ENCODE results near the gene STXBP5L.
"Not testable (repeated sequence)": the region's sequence is repeated elsewhere in the genome, so short reads cannot be mapped to it uniquely, and the experiment has no call there.

STXBP5L gene

DNA sequence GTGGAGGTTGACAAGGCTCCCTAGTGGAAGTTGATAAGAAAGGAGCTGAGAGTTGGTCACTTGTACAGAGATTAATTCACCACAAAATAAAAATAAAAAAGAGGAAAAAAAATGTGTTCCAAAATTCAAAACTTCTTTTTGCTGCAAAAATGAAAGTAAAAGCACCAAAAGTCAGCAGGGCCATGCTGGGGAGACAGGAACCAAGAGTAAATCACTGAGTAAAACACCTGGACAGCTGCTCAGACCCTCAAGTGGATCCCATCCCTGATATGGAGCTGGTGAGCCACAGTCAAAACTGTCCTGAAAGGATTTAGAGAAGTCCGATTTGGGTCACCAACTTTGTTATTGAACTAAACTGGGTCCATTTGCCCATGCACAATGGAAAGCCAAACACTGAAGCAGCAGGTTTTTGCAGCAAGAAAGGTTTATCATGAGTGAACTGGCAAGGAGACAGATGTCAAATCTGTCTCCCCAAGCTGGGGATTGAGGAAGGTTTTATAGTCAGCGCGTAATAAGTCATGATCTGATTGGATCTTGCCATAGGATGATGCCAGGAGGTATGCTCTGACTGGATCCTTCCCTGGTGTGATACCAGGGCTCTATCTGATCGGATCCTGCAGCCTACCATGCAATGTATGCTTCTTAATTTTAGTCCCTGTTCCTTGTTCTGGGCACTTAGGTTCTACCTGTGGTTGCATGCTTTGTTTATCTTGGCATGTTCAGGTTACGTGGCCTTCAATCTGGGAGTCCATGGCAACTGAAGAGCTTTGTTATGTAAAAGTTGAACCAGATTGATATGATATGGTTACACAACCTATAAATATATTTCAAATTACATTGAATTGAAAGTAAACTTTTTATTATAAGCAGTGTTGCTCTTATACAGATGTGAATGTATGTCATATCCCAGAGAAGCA, 324.6 kb downstream of the STXBP5L start:
- peak; percentile 17 for DNase-seq

DNA sequence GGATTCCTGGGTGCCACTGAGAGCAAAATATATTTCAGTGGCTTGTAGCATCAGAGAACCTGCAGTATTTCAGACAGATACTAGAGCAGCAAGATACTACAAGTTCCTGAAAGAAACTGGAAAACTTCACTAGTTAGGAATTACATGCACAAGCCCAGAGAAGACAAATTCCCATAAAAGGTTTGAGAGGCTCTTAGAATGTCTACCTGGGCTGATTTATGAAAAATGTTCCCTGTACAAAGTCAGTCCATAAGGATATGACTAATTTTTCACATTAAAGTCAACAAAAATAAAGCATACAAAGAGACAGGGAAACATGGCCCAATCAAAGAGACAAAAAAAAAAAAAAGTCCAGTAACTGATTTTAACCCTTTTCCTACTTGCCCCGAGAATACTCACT, 335.2 kb downstream of the STXBP5L start:
- no peak for DNase-seq

DNA sequence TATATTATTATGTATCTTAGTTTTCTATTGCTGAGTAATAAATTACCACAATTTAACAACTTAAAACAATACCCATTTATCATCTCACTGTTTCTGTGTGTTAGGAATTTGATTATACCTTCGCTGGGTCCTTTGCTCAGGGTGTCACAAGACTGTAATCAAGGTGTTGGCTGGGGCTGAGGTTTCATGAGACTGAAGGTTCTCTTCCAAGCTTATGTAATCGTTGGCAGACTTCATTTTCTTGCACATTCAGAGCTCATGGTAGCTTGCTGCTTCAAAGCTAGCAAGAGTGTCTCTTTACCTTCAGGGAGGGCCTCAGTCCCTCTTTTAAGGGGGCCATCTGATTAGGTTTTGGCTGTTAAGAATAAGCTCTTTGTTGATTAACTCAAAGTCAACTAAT, 344.7 kb downstream of the STXBP5L start:
- no peak for DNase-seq

DNA sequence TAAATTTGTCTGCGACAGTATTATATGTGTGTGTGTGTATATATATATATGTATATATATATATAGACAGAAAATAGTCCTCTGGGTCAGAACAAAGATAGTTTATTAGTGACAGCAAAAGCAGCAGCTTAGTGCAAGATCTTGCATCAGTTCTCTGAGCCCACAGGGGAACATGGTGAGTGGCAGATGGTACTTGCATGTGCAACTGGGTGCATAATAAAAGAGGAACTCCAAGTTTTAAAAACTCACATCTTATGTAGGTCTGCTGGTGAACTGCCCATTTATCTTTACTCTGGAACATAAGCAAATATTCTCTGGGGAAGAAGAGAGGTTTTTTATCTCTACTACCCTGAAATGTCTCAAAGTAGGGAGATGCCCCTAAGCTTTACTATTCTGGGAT, 361.4 kb downstream of the STXBP5L start:
- no peak for DNase-seq

DNA sequence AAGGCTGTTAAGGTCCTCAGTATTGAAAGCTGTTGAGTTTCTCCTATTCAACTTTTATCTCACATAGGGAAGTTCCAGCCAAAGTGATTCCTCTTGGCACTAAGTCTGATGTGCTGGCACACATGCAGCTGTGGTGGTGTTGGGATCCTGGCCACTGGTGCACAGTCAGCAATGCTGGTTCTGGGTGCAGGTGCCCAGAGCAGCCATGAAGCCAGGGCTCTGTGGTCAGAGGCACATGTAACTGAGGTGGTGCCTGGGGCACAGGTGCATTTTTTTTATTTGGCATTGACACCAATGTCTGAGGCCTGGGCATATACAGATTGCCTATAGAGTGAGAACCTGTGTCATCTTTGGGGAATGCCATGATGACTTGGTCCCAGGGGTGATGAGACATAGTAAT, 366.4 kb downstream of the STXBP5L start:
- no peak for DNase-seq

DNA sequence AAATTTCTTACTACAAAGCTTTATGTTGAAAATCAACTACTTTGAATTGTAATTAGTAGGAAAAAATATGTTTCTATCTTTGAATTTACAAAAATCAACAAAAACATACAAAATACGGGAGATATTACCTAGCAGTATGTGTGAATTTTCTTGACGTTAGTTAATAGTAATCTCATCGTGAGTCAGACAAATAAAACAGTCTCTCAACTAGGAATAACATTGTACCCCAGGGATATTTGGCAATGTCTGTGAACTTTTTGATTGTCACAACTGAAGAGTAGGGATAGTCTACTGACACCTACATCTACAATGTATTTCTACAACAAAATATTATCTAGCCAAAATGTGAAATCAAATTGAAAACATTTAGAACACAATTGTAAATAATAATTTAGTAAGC, 387.4 kb downstream of the STXBP5L start:
- DNase-seq = no peak

DNA sequence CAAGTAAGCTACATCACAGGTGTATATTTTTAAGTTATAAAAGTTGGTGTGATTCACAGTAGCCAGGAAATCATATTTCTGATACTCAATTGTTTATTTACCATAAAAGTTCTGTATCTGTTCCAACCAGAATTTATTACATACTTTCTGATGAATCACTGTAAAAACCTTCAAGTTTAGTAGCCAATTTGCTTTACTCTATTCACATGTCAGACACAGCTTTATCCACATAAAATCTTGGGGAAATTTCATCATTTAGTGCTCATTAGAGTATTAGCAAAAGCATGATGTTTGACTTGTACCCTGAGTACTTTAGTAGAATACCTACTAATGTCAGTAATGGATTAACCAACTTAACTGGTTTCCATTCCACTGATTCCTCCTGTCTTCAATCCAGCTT, 388.0 kb downstream of the STXBP5L start:
- DNase-seq = peak; percentile 3

DNA sequence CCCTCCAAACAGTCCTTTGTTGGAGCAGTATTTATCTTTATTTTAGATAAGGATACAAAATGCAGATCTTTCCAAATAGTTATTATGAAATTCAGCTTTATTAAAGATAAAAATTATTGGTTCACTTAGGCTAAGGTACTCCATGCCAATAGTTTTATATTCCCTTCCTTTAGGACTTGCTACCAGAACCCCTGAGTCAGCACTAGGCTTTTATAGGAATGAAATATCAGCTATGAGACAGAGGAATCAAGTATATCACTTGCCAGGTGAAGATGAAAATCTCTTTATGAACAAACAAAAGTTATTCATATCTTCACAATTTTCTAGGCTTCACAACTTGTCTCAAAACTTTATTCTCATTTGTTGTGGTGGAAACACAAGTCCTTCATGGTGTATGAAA, 416.3 kb downstream of the STXBP5L start:
- DNase-seq = no peak

DNA sequence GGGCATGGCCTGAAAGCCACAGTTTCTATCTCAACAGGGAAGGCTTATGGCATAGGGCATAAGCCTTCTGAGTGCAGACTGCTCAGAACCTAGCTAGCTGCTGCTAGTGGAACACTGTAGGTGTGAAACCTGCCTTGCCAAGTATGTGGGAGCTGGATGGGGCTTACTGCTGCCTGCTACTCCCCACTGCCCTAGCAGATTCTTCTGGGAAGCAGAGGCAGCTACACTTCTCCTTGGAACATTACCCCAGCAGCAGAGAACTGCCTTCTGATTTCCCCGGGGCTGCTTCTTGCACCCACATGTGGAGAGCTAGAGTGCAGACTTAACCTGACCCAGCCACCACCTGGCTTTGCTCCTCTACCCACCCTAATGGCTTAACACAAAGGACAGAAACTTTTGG, 422.1 kb downstream of the STXBP5L start:
- no peak for DNase-seq

DNA sequence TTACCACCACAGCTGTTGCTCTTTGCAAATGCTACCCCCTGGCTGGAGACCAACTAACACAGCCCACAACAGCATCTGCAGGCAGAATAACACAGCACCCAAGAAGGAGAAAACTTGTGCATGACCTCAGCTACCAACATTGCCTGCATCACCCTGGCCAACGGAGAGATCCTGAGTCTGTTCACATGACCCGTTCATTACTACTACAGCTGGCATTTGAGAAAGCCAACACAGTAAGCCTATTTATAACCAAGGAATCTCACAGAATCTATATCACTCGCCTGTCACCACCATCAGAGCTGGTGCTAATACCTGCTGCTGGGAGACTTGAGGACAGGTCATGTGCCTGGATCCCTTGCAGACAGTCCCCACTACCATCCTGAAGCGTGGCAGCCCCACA, 422.6 kb downstream of the STXBP5L start:
- no peak for DNase-seq

DNA sequence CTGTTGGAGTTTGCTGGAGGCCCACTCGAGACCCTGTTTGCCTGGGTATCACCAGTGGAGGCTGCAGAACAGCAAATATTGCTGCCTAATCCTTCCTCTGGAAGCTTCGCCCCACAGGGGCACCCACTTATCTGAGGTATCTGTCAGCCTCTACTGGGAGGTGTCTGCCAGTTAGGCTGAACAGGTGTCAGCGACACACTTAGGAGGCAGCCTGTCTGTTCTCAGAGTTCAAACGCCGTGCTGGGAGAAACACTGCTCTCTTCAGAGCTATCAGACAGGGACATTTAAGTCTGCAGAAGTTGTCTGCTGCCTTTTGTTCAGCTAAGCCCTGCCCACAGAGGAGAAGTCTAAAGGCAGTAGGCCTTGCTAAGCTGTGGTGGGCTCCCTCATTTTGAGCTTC, 448.0 kb downstream of the STXBP5L start:
- not testable (repeated sequence) for DNase-seq

DNA sequence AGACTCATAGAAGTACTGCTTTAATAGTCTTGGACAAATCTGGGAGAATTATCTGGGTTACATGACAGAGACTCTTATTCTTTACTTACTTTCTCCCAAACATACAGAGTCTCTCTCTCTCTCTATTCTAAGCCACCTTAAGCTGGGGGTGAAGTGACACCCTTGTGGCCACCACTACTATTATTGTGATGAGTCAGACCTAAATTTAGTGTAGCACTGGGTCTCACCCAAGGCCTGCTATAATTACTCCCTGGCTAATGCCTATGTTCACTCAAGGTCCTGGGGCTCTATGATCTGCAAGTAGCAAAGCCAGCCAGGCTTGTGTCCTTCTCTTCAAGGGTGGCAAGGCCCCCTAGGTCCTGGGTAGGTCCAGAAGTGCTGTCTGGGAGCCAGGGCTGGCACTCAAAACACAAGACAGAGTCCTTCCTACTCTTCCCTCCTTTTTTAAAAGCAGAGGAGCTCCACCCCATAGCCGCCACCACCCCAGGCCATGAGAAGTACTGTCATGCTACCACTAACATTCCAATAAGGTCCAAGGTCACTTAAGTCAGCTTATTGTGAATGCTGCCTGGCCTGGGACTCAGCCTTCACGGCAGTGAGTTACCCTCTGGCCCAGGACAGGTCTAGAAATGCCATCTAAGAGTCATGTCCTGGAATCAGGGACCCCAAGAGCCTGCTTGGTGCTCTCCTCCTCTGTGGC, 454.2 kb downstream of the STXBP5L start:
- DNase-seq = no peak

DNA sequence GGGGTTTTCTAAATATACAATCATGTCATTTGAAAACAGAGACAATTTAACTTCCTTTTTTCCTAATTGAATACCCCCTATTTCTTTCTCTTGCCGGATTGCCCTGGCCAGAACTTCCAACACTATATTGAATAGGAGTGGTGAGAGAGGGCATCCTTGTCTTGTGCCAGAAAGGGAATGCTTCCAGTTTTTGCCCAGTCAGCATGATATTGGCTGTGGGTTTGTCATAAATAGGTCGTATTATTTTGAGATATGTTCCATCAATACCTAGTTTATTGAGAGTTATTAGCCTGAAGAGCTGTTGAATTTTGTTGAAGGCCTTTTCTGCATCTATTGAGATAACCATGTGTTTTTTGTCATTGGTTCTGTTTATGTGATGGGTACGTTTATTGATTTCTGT, 480.3 kb downstream of the STXBP5L start:
- DNase-seq = not testable (repeated sequence)

DNA sequence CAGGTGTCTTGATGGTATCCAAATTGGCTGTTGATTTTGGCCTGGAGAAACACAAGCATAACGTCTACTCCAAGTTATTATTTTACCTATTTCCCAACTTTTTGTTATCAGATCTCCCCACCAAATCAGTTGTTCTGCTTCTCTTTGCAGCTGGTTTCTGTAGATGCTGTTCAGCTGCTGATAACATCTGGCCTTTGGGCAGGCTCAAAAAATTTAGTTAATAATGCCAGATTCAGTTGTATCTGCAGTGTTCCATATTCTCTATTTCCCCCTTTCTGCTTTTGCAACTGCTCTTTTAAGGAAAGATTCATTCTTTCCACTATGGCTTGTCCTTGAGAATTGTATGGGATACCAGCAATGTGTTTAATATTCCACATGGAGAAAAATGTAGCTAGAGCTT, 488.0 kb downstream of the STXBP5L start:
- DNase-seq = not testable (repeated sequence)

DNA sequence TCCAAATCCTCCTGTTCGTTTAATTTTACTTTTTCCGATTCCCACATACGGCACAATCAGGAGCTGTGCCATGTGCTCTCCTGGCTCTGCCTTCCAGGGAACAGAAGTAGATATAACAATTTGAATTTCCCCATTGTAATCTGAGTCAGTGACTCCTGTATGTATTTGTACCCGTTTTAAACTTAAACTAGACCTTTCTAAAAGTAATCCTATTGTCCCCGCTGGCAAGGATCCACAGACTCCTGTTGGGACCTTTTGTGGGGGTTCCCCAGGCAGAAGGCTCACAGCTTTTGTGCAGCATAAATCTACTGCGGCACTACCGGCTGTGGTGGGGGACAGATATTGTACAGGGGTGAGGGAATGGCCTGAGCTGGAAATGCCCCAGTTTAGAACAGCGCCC, 490.0 kb downstream of the STXBP5L start:
- DNase-seq = not testable (repeated sequence)

DNA sequence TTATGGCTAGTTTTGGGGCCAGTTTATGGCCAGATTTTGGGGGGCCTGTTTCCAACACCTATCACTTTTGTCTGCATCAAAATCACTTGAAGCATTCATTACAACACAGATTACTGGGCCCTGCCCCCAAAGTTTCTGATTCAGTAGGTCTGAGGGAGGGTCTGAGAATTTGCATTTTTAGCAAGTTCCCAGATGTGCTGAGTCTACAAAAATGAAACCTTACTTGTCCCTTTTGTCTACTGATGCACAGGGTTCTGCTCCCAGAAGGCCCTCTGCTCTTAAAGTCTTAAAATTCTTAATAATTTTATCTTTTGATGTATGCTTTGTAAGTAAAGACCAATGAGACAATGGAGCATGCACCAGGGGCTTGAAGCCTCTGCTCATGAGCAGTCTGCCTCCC, 491.8 kb downstream of the STXBP5L start:
- no peak for DNase-seq

DNA sequence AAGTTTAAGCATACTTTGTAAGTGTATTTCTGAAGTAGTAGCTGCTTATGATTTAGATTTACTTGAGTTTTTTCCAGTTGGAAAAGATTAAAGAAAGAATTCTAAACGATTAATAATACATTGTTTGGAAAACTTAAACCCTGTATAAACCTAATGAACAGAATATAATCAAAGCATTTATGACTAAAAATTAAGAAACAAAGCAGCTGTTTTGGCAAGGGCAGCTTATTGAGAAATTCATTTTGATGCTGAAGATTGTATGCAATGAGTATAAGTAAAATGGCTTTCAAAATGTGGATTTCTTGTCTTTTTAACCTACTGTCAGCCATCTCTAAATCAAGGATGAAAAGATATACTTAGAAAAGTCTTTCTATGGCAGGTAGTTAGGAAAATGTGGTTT, 497.6 kb downstream of the STXBP5L start:
- DNase-seq = no peak

DNA sequence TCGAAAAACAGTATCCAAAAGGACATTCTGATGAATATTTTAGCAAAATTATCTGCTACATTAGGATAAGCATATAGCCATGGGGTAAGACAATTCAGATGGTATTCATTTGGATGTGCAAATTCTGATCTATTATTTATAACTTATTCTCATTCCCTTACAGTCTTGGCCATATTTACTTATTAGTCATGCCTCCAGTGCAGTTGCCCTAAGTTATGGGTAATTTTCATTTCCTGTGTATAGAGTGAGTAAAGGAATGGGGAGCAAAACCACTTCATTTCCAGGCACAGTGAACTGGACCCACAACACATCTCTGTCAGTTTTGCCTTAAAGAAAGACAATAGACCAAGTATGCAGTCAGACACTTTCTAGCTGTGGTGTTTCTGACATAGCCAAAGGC, 503.5 kb downstream of the STXBP5L start:
- no peak for DNase-seq

DNA sequence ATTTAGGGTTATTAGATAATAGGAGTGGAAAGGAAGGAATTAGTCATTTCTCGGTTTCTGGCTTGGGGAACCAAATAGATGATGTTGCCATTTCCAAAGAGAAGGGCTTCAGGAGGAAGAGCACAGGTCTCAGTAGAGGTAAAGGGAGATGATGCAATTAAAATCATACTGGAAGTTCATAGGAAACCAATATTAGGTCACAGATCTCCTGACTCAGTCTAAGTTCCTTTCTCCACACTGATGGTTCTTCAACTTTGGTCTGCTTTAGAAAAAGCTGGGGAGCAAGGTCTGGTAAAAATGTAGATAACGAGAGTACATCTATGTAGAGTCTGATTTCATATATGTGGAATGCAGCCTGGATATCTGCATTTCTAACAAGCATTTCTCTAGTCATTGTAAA, 506.9 kb downstream of the STXBP5L start:
- DNase-seq = no peak

DNA sequence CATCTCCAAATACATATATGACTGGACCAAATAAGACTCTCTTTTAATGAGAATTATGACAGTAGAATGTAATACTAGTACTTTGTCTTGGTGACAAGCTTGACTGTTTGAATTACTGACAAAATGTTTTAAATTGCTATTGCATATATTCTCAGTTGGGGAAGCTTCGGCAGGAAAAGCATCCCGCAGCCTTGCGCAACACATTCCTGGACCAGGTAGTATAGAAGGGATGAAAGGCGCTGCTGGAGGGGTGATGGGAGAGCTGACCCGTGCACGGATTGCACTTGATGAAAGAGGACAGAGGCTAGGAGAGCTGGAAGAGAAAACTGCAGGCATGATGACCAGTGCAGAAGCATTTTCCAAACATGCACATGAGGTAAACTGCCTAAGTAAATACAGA, 510.2 kb downstream of the STXBP5L start:
- no peak for DNase-seq

DNA sequence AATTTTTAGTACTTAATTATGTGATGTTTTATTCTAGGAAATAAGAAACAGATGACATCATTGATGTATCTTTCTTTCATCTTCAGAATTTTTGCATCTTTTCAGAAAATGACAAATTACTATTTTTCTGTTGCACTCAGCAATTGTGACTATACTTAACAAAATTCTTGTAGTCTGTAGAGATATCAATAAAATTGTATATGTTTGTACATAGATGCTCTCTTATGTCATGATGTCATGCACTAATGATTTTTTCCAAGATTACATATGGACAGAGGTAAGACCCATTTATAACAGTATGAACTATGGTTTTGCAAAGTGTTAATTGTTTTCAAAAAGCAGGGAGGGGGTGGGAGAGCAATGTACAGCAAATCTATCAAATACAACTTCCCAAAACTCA, 516.5 kb downstream of the STXBP5L start:
- no peak for DNase-seq

DNA sequence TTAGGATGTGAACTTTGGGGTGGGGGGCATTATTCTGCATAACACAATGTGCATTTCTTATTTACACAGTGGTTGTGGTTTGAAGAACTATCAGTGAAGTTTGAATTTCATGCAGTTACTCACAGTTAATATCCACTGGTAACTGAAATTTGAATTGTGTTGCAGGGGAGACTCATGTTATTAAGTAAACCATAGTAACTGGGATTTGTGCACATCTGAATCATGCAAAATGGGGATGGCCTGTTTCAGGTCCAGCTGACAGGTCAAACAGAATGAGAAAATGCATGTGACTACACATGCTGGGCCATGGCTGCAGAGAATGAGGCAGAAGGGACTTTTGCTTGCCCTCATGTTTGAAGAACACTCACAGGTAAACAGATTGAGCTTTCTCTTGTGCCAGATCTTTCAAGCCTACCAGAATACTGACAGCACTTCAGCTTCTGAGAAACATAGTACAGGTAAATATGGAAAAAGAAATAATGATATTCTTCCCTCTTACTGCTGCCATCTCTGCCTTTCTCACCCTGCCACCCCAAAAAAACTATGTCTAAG, 522.7 kb downstream of the STXBP5L start:
- DNase-seq = no peak

DNA sequence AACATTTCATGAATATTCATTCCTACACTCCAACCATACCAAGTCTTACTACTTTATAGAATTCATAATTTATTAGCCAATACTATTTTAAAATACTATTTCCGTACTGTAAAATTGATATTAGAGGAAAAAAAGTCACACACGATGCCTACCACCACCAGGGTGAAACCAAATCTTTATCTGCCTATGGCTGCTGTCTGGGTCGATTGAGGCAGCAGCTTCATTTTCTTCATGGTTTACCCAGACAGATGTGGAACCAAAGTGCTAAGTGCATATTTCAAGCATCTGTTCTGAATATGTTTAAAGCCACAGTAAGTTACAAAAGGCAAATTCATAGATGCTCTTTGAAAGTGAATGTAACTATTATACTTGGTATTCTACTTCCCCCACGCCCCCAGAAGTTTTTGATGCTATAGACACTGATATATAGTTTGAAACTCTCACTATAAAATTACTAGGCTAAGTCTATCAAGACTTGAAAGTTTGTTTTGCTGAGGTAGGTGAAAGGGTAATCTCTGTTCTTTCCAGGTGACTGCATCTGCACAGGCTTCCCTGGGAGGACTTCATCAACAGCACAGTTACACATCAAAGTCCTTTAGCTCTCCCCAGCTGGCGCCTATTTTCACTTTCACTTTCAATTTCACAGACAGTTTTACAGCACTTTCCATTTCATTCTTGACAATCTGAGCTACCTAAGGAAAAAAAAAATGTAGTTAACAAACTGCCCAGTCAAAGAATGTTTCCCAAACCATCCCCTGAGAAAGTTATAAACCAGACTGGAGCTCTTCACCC, 523.9 kb downstream of the STXBP5L start:
- no peak for DNase-seq
